Measurements from ENCODE around the gene FRS3. TPM values are rescaled to one million over a fixed set of nuclear protein-coding genes. Genes with fewer than 3 reads are reported as not detected.

FRS3 gene
- total and polyA plus RNA-seq, 9 of the 15 experiments (the other 6 are each of a cell fraction or from before 2014, with no cell fraction given) = 0.03 to 3.7 (median 1.6) TPM

GRCh38 chr6:41779788-41780550, at the start of gene FRS3 (continued):
- TF ChIP-seq, protein P1, sequence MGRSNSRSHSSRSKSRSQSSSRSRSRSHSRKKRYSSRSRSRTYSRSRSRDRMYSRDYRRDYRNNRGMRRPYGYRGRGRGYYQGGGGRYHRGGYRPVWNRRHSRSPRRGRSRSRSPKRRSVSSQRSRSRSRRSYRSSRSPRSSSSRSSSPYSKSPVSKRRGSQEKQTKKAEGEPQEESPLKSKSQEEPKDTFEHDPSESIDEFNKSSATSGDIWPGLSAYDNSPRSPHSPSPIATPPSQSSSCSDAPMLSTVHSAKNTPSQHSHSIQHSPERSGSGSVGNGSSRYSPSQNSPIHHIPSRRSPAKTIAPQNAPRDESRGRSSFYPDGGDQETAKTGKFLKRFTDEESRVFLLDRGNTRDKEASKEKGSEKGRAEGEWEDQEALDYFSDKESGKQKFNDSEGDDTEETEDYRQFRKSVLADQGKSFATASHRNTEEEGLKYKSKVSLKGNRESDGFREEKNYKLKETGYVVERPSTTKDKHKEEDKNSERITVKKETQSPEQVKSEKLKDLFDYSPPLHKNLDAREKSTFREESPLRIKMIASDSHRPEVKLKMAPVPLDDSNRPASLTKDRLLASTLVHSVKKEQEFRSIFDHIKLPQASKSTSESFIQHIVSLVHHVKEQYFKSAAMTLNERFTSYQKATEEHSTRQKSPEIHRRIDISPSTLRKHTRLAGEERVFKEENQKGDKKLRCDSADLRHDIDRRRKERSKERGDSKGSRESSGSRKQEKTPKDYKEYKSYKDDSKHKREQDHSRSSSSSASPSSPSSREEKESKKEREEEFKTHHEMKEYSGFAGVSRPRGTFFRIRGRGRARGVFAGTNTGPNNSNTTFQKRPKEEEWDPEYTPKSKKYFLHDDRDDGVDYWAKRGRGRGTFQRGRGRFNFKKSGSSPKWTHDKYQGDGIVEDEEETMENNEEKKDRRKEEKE (IDR thresholded peaks at IDR 0.05; ENCODE audit: borderline replicate concordance in 1 of 2, control insufficient read depth in 1 of 2, low read depth in 2 of 2, low read length in 1 of 2) = peak in 1 of 2 experiments; percentile 91; a peak in 2 of 4 replicates
- TF ChIP-seq NR2C2 (CRISPR knock-in tag; IDR thresholded peaks at IDR 0.05) (peak; percentile 98), NR2C2 (tag; IDR thresholded peaks at IDR 0.05) (peak; percentile 99), POLR2AphosphoS5 (IDR thresholded peaks at IDR 0.05; ENCODE audit: control insufficient read depth, insufficient read depth, low read depth, low read length) (peak; percentile 22; the same call in 1 of the 2 replicates), CTBP1 (IDR thresholded peaks at IDR 0.05; ENCODE audit: borderline replicate concordance) (peak; percentile 88), SMARCA5 (IDR thresholded peaks at IDR 0.05) (peak; percentile 31; the same call in 1 of the 2 replicates), NFIC (IDR thresholded peaks at IDR 0.05) (peak; percentile 26; the same call in 1 of the 2 replicates), FOXP1 (CRISPR knock-in tag; IDR thresholded peaks at IDR 0.05) (peak; percentile 98), YY1 (IDR thresholded peaks at IDR 0.05; ENCODE audit: borderline replicate concordance in 1 of 3, control insufficient read depth in 1 of 3, extremely low read depth in 1 of 3, insufficient read depth in 3 of 3, insufficient read length in 1 of 3, insufficient replicate concordance in 2 of 3, low read depth in 1 of 3, low read length in 2 of 3) (peak in 2 of 3 experiments; percentile 5 to 66), ZNF311 (CRISPR knock-in tag; IDR thresholded peaks at IDR 0.05) (no peak), HDAC3 (IDR thresholded peaks at IDR 0.05; ENCODE audit: borderline replicate concordance, partially characterized antibody) (no peak), HINFP (tag; conservative IDR thresholded peaks at IDR 0.05; ENCODE audit: low read depth) (peak; percentile 94), ATF1 (CRISPR knock-in tag; IDR thresholded peaks at IDR 0.05) (no peak), ATF1 (tag; IDR thresholded peaks at IDR 0.05) (0 out of 2 replicates have a peak, but pooled peaks have one; percentile 21), C11orf30 (IDR thresholded peaks at IDR 0.05; ENCODE audit: low read depth) (peak; percentile 76), ZNF398 (CRISPR knock-in tag; IDR thresholded peaks at IDR 0.05) (no peak), NFIX (CRISPR knock-in tag; IDR thresholded peaks at IDR 0.05; ENCODE audit: low read depth) (no peak)
- TF ChIP-seq, protein P2, sequence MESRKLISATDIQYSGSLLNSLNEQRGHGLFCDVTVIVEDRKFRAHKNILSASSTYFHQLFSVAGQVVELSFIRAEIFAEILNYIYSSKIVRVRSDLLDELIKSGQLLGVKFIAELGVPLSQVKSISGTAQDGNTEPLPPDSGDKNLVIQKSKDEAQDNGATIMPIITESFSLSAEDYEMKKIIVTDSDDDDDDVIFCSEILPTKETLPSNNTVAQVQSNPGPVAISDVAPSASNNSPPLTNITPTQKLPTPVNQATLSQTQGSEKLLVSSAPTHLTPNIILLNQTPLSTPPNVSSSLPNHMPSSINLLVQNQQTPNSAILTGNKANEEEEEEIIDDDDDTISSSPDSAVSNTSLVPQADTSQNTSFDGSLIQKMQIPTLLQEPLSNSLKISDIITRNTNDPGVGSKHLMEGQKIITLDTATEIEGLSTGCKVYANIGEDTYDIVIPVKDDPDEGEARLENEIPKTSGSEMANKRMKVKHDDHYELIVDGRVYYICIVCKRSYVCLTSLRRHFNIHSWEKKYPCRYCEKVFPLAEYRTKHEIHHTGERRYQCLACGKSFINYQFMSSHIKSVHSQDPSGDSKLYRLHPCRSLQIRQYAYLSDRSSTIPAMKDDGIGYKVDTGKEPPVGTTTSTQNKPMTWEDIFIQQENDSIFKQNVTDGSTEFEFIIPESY (CRISPR knock-in tag; IDR thresholded peaks at IDR 0.05) = peak; percentile 85

Measured in K562 (cell line).